Suppressor macrophage (primary cell): Measurements from ENCODE around the gene PDIK1L.

ENCODE experiments used
- DNase-seq, 4 experiments: peaks; one replicate each; pipeline ENCODE4 v3.0.0-alpha.2; 2020 to 2022

The PDIK1L gene

DNA sequence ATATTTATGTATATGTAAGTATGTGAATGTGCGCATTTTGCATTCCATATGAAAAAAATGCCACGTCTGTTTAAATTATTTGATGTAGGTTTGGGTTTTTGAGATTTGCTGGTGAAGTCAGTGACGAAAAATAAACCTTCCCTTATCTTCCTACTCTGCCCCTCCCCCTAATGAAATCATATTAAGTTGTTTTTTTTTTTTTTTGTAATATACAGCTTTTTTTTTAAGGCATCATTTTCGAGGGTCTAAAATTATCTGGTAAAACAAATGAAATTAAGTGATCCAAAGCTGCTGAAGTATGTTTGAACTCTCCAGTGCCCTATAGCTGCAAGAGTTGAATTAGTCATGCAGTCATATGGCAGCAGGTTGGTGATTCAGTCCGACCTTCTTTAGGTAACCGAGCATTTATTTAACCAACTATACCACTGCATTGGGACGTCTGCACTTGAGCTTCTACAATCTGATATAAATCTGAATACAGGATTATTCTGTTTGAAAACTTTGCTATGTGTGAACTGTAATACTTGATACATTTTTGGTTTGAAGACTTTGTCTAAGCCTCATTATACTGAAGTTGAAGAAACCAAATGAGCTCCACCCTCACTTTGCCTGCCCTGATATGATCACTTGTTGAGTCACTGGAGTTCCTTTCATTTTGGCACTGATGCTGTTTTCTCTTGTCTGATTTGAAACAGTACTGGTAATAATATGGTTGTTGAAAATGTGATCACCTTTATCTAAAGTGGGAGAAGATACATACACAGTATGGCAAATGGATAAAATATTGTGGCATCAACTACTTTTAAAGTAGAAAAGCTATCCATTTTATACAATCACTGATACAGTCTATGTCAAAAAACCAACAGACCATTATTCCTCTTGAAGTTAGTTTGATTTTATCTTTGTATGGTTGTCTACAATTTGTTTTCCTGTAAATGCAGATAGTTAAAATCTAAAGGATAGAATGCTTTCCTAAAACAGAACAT, 11.7 kb downstream of the PDIK1L start:
- DNase-seq = peak in 3 of 4 experiments; percentile 7 to 29 (median 24)

DNA sequence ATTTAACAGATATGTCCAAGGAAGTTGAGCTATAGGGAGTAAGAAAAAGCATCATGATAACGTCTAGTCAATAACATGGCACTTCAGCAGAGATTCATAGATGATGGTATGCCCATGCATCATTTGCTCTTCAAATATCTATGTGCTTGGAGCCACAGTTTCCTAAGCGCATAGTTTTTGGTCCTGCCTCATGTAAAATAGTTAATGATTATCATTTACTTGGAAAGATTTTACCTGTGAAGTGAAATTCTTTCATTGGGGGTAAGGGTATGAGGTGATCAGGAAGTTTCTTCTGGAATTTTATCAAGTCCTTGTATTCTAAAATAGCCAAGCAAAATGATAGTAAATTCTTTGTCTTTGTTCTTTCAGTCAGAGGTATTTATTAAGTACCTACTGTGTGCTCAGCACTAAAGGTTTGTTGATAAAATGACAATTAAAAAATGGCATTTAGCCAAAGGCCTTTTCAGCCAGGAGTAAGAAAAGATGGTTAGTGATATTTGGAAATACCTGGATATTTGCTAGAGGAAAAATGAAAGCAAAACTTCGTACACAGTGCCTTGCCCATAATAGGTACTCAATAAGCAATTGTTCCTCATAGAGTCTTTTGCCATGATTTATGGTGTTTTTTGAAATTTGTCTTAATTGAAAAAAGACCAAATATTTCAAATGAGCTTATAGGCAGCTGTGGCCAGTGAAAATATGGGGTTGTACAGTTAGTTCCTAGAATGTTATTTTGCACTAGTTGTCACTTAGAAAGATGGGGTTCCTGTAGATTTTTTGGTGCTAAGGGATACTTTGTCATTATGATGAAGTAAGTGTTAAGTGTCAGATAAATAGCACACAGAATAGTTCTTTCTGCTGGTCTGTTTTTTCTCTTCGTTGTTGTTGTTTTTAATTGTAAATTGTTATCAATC, 13.1 kb downstream of the PDIK1L start:
- no peak for DNase-seq

DNA sequence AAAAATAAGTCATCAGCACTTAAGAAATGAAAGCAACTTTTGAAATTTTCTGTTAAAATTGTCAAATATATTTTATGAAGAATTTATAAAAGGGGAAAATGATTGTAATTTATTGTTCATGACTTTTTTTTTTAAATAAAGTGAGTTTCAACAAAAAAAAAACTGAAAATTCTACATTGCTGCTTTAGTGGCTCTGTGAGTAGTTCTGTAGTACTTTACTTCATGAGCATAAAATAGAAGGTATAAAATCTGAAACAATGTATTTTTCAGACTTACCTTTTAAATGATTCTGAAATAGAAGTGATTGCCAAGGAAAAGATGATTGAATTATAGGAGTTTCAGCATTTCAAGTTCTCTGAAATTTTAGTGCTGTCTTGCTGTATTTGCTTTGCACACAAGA, 13.8 kb downstream of the PDIK1L start:
- DNase-seq = no peak

DNA sequence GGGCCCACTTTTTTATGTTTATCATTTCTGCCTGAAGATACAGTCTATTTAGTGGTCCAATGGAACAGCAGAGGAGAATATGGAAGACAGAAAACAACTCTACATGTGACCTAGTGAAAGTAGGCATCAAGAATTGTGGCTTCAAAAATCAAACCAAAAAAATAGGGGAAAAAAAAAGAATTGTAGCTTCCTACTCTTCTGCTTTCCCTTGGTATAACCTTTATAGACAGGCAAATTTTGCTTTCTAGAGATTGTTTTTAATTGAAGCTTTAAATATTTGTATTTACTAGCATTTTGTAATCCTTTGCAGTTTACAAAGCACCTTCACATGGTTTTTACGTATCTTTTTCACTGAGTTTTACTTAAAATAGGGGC, 14.3 kb downstream of the PDIK1L start:
- DNase-seq = no peak

GRCh38 chr1:26126321-26127084, 14.9 kb downstream of the PDIK1L start:
- peak; percentile 48 to 82 (median 74) for DNase-seq

DNA sequence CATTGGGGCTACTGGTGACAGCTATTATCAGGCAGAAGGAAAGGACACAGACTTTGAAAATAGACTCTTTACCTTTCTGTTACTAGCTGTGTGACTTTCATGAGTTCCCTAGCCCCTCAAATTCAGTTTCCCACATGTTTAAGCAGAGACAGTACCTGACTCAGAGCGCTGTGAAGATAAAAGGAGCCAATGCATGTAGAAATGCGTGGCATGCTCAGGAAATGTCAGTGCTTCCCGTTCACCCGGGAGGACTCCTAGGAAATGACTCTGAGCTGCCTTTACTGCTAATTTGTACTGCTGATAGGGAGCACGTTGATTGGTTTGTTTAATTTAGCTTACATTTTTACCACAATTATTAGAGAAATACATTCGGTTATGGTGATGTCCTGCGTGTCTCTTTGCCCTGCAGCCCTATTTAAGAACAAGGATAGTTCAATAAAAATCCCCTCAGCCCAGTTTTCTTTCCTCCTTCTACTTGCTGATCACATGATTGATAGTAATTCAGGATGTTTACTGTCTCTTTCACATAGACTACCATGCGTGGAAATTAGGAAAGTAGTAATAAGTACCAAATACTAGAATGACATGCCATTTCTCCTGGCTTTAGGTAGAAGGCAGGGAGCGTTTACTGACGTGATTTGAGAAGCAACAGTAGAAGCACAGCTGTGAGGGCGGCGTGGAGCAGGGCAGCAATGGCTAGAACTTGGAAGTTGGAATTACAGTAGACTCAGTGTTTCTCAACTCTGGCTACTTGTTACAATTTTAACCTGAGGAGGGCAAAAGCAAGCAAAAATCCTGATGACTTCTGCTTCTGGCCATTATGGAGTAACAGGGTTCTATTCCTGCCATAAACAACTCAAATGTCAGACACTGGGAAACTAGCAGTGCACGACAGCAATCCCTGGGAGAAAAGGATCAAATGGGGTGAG, 15.9 kb downstream of the PDIK1L start:
- peak; percentile 41 to 68 (median 63) for DNase-seq

DNA sequence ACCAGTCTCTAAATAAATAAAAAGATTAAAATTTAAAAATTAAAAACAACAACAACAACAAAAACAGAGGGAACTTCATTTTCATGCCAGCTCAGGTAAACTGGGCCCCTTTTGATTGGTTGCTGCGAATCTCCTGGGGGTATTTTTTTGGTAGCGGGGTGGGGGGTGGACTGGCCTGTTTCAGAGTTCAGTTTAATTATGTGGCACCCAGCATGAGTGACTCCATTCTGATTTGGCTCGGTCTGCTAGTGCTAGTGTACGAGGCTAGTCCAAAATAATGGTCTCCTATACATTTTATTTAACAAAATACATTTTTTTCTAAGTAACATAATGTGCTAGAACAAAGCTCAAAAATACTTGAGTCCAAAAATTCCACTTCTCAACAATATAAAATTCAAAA, 18.2 kb downstream of the PDIK1L start:
- DNase-seq = no peak

DNA sequence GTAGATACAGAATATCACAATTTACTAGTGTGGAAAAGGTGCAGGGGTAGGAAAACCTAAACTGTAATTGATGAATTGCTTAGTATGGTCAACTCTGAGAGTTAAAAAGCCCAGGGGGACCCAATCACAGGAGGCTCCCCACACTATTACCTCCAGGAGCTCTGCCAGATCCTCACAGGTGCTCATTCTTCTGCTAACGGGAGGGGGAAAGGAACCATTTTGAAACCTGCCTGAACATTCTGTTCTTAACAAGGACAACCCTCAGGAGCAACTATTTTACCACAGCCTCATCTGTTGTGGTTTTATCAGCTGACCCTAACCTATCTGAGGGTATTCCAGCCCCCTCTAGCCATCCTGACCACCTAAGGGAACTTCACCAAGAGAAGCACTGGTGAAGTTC, 19.1 kb downstream of the PDIK1L start:
- no peak for DNase-seq

DNA sequence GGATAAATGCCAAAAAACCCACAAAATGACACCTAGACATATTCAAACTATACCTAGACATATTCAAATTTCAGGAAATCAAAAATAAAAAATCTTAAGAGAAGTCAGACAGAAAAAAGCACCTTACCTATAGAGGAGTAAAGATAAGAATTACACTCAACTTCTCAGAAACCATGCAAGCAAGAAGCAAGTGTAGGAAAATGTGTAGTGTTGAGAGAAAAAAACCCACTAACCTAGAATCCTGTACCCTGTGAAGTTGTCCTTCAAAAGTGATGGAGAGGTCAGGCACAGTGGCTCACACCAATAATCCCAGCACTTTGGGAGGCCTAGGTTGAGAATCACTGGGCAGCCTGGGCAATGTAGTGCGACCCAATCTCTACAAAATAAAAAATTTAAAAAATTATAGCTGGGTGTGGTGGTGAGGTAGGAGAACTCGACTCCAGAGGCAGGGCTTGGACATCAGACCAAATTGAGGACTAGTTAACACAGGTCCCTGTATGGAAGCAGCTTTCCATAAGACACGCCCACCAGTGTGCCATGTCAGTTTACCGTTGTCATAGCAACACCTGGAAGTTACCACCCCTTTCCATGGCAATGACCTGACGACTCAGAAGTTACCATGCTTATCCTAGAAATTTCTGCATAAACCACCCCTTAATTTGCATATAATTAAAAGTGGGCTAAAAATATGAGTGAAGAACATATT, 20.7 kb downstream of the PDIK1L start:
- DNase-seq = no peak

DNA sequence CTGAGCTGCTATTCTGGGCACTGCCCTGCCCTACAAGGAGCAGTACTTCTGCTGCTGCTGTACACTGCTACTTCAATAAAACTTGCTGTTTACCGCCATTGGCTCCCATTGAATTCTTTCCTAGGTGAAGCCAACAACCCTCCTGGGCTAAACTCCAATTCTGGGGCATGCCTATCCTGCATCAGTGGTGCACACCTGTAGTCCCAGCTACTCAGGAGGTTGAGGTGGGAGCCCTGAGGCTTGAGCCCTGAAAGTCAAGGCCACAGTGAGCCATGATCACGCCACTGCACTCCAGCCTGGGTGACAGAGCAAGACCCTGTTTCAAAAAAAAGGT, 21.2 kb downstream of the PDIK1L start:
- DNase-seq = no peak

GRCh38 chr1:26134466-26134865, 22.8 kb downstream of the PDIK1L start:
- no peak for DNase-seq

- DNase-seq = no peak
Measured at GRCh38 chr1:26138974-26139558, 27.4 kb downstream of the PDIK1L start.

DNA sequence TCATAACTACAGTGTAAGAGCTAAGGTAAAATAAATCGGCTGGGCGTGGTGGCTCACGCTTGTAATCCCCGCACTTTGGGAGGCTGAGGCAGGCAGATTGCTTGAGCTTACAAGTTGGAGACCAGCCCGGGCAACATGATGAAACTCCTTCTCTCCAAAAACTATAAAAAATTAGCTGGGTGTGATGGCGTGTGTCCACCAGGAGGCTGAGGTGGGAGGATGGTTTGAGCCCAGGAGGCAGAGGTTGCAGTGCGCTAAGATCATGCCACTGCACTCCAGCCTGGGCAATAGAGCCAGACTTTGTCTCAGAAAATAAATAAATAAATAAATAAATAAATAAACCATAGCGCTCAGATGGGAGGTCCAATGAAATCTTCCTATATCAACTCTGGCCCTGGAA, 30.5 kb downstream of the PDIK1L start:
- no peak for DNase-seq

- peak; percentile 89 to 93 (median 90) for DNase-seq
Measured at GRCh38 chr1:26145041-26145959, 33.7 kb downstream of the PDIK1L start.

- no peak for DNase-seq
Measured at GRCh38 chr1:26145960-26146294, 34.3 kb downstream of the PDIK1L start.

DNA sequence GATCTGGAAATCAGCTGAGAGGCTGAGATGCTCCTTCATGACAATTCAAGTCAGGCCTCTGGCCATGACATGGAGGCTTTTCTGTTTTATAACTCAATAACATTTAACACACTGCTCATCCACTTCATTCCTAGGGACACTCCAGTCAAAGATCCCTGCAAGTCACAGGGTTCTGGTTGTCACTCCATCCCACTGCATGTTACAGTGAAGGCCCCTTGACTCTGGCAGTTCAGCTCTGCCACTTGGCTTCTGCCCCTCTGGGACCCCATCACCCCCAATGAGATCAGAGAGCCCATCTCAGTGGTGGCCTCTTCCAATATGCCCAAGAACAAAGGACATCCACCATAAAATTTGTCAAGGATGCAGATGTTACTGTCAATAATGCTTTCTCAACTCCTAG, 37.3 kb downstream of the PDIK1L start:
- no peak for DNase-seq

- DNase-seq = peak; percentile 38 to 74 (median 64)
Measured at GRCh38 chr1:26153966-26154532, 42.4 kb downstream of the PDIK1L start.

DNA sequence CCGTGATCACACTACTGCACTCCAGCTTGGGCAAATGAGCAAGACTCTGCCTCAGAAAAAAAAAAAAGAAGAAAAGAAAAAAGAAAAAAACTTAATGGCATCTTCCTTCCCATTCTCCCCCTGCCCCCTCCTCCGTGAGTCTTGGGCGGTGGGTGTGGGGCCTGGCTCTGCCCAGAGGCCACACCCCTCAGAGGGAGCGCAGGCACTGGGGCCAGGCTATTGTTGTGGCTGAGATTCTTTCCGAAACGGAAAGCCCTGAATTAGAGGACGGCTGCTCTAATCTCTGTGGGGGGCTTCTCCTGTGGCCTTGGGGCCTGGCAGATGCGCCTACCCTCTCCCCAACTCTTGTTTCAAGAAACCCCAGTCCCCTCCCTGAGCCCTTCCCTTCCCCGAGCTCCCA, 43.1 kb downstream of the PDIK1L start:
- no peak for DNase-seq
